K562 (cell line): ENCODE measurements around the gene SLC9A1. TPM values are rescaled to one million over a fixed set of nuclear protein-coding genes. Genes with fewer than 3 reads are reported as not detected.
A peak's percentile ranks its signal among the peaks of the same experiment; 100 is the strongest.

Experiments
- BCL6 ChIP-seq: fragments of 250-450 bp; sonication (Bioruptor Pico); IDR thresholded peaks from 2 replicates; pipeline ENCODE4 v1.4.0; 2020
- CBFA2T2 ChIP-seq: fragments of 450-650 bp; conservative IDR thresholded peaks from 2 replicates; pipeline ENCODE4 v1.6.1; 2017; ENCODE audit warnings: mild to moderate bottlenecking
- CTBP1 ChIP-seq: fragments of 450-650 bp; IDR thresholded peaks from 2 replicates; pipeline ENCODE4 v1.6.1; 2016; ENCODE audit warnings: borderline replicate concordance
- ELF4 ChIP-seq: fragments of 450-650 bp; formaldehyde crosslinking; IDR thresholded peaks from 2 replicates; pipeline ENCODE4 v1.4.0; 2022; ENCODE audit warnings: missing genetic modification characterization
- FOXA3 ChIP-seq, 2 experiments: fragments of 450-650 bp in 1 of 2; sonication (generic) in 1 of 2; formaldehyde crosslinking; IDR thresholded peaks in 1 of 2; conservative IDR thresholded peaks in 1 of 2; 2 replicates each; pipeline versions ENCODE4 v1.4.0 to v1.8.0; 2020 to 2022; ENCODE audit warnings: mild to moderate bottlenecking in 2 of 2, missing genetic modification reagents in 1 of 2
- GATA2 ChIP-seq: sonication (generic); formaldehyde crosslinking; IDR thresholded peaks from 2 replicates; pipeline ENCODE4 v1.4.0; 2020; ENCODE audit warnings: mild to moderate bottlenecking, missing genetic modification reagents
- JUND ChIP-seq, 2 experiments: IDR thresholded peaks; 2 replicates in 1 of 2; 3 replicates in 1 of 2; pipeline ENCODE4 v1.6.1; 2011; ENCODE audit warnings: borderline replicate concordance in 2 of 2, low read depth in 2 of 2, low read length in 2 of 2, improper control_type of control experiment in 1 of 2, missing biosample characterization in 1 of 2, missing genetic modification characterization in 1 of 2, missing genetic modification reagents in 1 of 2
- MED1 ChIP-seq: sonication (generic); formaldehyde crosslinking; IDR thresholded peaks from 2 replicates; pipeline ENCODE4 v1.8.1; 2023; ENCODE audit warnings: missing genetic modification reagents, borderline replicate concordance
- MYBL2 ChIP-seq, 2 experiments: fragments of 450-650 bp in 1 of 2; sonication (generic) in 1 of 2; formaldehyde crosslinking in 1 of 2; IDR thresholded peaks; 2 replicates each; pipeline versions ENCODE4 v1.6.1 to v1.8.1; 2017 to 2022; ENCODE audit warnings: borderline replicate concordance in 1 of 2, inconsistent platforms in 1 of 2, low read depth in 1 of 2, mild to moderate bottlenecking in 1 of 2, missing genetic modification reagents in 1 of 2, moderate library complexity in 1 of 2
- NBN ChIP-seq: fragments of 450-650 bp; IDR thresholded peaks from 2 replicates; pipeline ENCODE4 v1.6.1; 2016; ENCODE audit warnings: low read depth, mild to moderate bottlenecking
- NCOA1 ChIP-seq: fragments of 450-650 bp; IDR thresholded peaks from 2 replicates; pipeline ENCODE4 v1.6.1; 2016; ENCODE audit warnings: low read depth
- NUFIP1 ChIP-seq: fragments of 450-650 bp; IDR thresholded peaks from 2 replicates; pipeline ENCODE4 v1.6.1; 2018; ENCODE audit not compliant: partially characterized antibody
- PHF21A ChIP-seq: fragments of 450-650 bp; IDR thresholded peaks from 2 replicates; pipeline ENCODE4 v1.6.1; 2017; ENCODE audit warnings: low read depth, borderline replicate concordance
- PML ChIP-seq: IDR thresholded peaks from 2 replicates; pipeline ENCODE4 v1.6.1; 2012; ENCODE audit warnings: low read length, inconsistent platforms
- RBM25 ChIP-seq: fragments of 200-400 bp; formaldehyde crosslinking; IDR thresholded peaks from 2 replicates; pipeline ENCODE4 v1.6.1; 2018; ENCODE audit warnings: low read length, low read depth, moderate library complexity; ENCODE audit not compliant: severe bottlenecking
- SMARCA4 ChIP-seq: fragments of 450-650 bp; IDR thresholded peaks from 2 replicates; pipeline ENCODE4 v1.6.1; 2016
- TBP ChIP-seq: optimal IDR thresholded peaks from 2 replicates; pipeline ENCODE3; 2011; ENCODE audit warnings: low read depth, low read length, improper control_type of control experiment
- ZBED1 ChIP-seq: IDR thresholded peaks from 2 replicates; pipeline ENCODE4 v1.6.1; 2014
- ZMIZ1 ChIP-seq, 2 experiments: fragments of 150-350 bp in 1 of 2; IDR thresholded peaks; 2 replicates each; pipeline ENCODE4 v1.6.1; 2012 to 2016; ENCODE audit warnings: low read depth in 2 of 2, low read length in 2 of 2, mild to moderate bottlenecking in 1 of 2, moderate library complexity in 1 of 2
- ZNF263 ChIP-seq: sonication (generic); formaldehyde crosslinking; IDR thresholded peaks from 2 replicates; pipeline ENCODE4 v1.8.0; 2022; ENCODE audit warnings: mild to moderate bottlenecking, missing genetic modification reagents, borderline replicate concordance
- ZNF75A ChIP-seq: fragments of 450-650 bp; formaldehyde crosslinking; IDR thresholded peaks from 2 replicates; pipeline ENCODE4 v1.4.0; 2020; ENCODE audit warnings: mild to moderate bottlenecking
- polyA plus RNA-seq, 8 experiments: library from polyadenylated mRNA; depleted of rRNA in 4 of 8; stranded (reverse) in 5 of 8; unstranded in 3 of 8; fragments of >200 nt; fragmentation: Nextera tagmentation in 2 of 8; fragmentation: Illumina TruSeq in 1 of 8; extraction: Ambion mirVana in 2 of 8; extraction: Trizol in 1 of 8; gene quantifications; 2 replicates each; pipeline versions ENCODE4 v1.2.1 to v1.2.3, GENCODE V29; 2011 to 2014; ENCODE audit warnings: inconsistent platforms in 1 of 8, missing spikeins in 1 of 8
- total RNA-seq, 7 experiments: library from RNA; depleted of rRNA in 6 of 7; stranded (reverse); fragments of >200 nt in 6 of 7; fragmentation: Illumina TruSeq in 2 of 7; extraction: Trizol in 2 of 7; gene quantifications; 2 replicates each; pipeline versions ENCODE4 v1.2.1 to v1.2.3, GENCODE V29; 2011 to 2021; ENCODE audit warnings: low replicate concordance in 1 of 7
- TF ChIP-seq, protein P1 (sequence below): fragments of 450-650 bp; IDR thresholded peaks from 2 replicates; pipeline ENCODE4 v1.6.1; 2017; ENCODE audit warnings: mild to moderate bottlenecking, moderate library complexity
- TF ChIP-seq, protein P2 (sequence below): fragments of 250-450 bp; sonication (Bioruptor Pico); IDR thresholded peaks from 2 replicates; pipeline ENCODE4 v1.5.0; 2021

Gene SLC9A1
- total and polyA plus RNA-seq, 9 of the 15 experiments (the other 6 are each of a cell fraction or from before 2014, with no cell fraction given), result 0.59 to 14.4 (median 2.0) TPM

GRCh38 chr1:27154991-27155781 lies at the start of gene SLC9A1 (continued):
- no peak for TF ChIP-seq FOXA3 (CRISPR knock-in tag; conservative IDR thresholded peaks at IDR 0.05 in 1 of 2, IDR thresholded peaks at IDR 0.05 in 1 of 2)
- TF ChIP-seq PHF21A, result peak; percentile 55; the same call in 1 of the 2 replicates
- no peak for TF ChIP-seq GATA2 (CRISPR knock-in tag)
- TF ChIP-seq TBP, result peak; percentile 99
- TF ChIP-seq ZMIZ1 (IDR thresholded peaks at IDR 0.05; ENCODE audit: low read depth in 2 of 2, low read length in 2 of 2), result peak in 1 of 2 experiments; percentile 92; a peak in 2 of 4 replicates
- TF ChIP-seq ZNF263 (CRISPR knock-in tag), result peak; percentile 73; the same call in 1 of the 2 replicates
- TF ChIP-seq ELF4 (CRISPR knock-in tag), result peak; percentile 43; the same call in 1 of the 2 replicates
- TF ChIP-seq RBM25, result peak; percentile 4
- peak; percentile 21 for TF ChIP-seq NUFIP1
- no peak for TF ChIP-seq ZNF75A
- no peak for TF ChIP-seq MYBL2 (IDR thresholded peaks at IDR 0.05; ENCODE audit: low read depth)
- TF ChIP-seq MYBL2 (CRISPR knock-in tag; IDR thresholded peaks at IDR 0.05; ENCODE audit: borderline replicate concordance), result no peak
- peak; percentile 84 for TF ChIP-seq ZBED1
- peak; percentile 81 for TF ChIP-seq SMARCA4
- peak; percentile 75 for TF ChIP-seq CTBP1
- TF ChIP-seq CBFA2T2, result no peak
- peak; percentile 71 for TF ChIP-seq JUND (IDR thresholded peaks at IDR 0.05; ENCODE audit: borderline replicate concordance, low read depth, low read length)
- TF ChIP-seq JUND (tag; IDR thresholded peaks at IDR 0.05; ENCODE audit: borderline replicate concordance, low read depth, low read length), result peak; percentile 90
- TF ChIP-seq, protein P1, sequence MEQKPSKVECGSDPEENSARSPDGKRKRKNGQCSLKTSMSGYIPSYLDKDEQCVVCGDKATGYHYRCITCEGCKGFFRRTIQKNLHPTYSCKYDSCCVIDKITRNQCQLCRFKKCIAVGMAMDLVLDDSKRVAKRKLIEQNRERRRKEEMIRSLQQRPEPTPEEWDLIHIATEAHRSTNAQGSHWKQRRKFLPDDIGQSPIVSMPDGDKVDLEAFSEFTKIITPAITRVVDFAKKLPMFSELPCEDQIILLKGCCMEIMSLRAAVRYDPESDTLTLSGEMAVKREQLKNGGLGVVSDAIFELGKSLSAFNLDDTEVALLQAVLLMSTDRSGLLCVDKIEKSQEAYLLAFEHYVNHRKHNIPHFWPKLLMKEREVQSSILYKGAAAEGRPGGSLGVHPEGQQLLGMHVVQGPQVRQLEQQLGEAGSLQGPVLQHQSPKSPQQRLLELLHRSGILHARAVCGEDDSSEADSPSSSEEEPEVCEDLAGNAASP, result no peak
- TF ChIP-seq MED1 (CRISPR knock-in tag), result no peak
- TF ChIP-seq PML, result peak; percentile 93
- TF ChIP-seq NBN, result peak; percentile 99
- TF ChIP-seq, protein P2, sequence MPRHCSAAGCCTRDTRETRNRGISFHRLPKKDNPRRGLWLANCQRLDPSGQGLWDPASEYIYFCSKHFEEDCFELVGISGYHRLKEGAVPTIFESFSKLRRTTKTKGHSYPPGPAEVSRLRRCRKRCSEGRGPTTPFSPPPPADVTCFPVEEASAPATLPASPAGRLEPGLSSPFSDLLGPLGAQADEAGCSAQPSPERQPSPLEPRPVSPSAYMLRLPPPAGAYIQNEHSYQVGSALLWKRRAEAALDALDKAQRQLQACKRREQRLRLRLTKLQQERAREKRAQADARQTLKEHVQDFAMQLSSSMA (CRISPR knock-in tag), result peak; percentile 86; the same call in 1 of the 2 replicates
- TF ChIP-seq BCL6 (CRISPR knock-in tag), result no peak
- peak; percentile 73 for TF ChIP-seq NCOA1
